GM19372 (cell line): ENCODE results near the gene JMJD6.
"Not testable (repeated sequence)": the region's sequence is repeated elsewhere in the genome, so short reads cannot be mapped to it uniquely, and the experiment has no call there.

Experiments used
- ATAC-seq: cut with Tn5 transposase; IDR thresholded peaks from one replicate; pipeline ENCODE4 v1.9.1; 2021; ENCODE audit warnings: mild to moderate bottlenecking, low read depth, moderate library complexity; ENCODE audit not compliant: unreplicated experiment

Gene JMJD6

GRCh38 chr17:76700617-76701470 is 25.6 kb downstream of the JMJD6 start:
- no peak for ATAC-seq

GRCh38 chr17:76700270-76700616 is 26.2 kb downstream of the JMJD6 start:
- ATAC-seq = no peak

DNA sequence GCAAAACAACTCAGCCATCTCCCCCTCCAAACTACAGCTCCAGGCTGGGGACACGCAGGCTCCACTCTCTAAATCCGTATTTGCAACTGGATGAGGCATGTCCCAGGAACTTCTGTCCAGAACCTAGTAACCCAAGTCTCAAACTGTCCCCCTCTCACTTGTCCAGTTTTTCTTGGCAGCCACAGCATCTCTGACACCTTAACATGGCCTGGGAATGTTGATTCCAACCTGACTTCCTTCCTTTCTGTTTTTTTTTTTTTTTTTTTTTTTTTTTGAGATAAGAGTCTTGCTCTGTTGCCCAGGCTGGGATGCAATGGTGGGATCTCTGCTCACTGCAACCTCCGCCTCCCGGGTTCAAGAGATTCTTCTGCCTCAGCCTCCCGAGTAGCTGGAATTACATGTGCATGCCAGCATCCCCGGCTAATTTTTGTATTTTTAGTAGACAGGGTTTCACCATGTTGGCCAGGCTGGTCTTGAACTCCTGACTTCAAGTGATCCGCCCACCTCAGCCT is 27.9 kb downstream of the JMJD6 start:
- ATAC-seq = not testable (repeated sequence)

- ATAC-seq = no peak
These were observed 28.5 kb downstream of the JMJD6 start for GRCh38 chr17:76697702-76698465.

GRCh38 chr17:76696763-76697701 is 29.4 kb downstream of the JMJD6 start:
- no peak for ATAC-seq

GRCh38 chr17:76695059-76695831 is 31.2 kb downstream of the JMJD6 start:
- ATAC-seq = no peak

DNA sequence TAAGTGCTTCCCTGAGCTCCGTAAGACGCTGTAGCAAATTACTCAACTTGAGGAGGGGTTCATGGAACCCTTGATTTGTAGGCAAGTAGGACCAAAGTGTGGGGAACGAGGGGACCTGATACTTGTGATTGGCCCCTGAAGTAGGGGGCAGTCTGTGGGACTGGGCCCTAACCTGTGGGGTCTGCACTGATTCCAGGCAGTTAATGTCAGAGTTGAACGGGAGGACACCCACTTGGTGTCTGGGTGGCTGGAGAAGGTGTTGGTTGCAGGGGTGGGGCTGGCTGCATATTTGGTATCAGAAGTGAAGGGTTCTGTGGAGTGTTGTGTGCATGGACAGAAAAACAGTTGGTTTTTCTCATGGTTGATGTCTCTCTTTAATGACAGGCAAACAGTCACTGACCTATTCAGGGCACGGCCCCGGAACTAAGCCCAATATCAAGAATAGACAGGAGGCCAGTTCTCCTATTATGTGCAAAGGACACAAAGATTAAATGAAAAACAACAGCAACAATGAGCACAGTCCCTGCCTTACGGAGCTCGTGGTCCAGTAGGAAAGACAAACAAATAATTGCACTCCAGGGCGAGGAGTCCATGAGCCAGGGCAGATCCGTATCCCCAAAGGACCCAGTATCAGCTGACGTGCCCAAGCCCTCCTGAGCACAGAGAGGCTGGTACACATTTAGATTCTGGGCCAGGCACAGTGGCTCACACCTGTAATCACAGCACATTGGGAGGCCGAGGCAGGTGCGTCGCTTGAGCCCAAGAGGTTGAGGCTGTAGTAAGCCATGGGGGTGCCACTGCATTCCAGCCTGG is 34.8 kb downstream of the JMJD6 start:
- ATAC-seq = no peak

DNA sequence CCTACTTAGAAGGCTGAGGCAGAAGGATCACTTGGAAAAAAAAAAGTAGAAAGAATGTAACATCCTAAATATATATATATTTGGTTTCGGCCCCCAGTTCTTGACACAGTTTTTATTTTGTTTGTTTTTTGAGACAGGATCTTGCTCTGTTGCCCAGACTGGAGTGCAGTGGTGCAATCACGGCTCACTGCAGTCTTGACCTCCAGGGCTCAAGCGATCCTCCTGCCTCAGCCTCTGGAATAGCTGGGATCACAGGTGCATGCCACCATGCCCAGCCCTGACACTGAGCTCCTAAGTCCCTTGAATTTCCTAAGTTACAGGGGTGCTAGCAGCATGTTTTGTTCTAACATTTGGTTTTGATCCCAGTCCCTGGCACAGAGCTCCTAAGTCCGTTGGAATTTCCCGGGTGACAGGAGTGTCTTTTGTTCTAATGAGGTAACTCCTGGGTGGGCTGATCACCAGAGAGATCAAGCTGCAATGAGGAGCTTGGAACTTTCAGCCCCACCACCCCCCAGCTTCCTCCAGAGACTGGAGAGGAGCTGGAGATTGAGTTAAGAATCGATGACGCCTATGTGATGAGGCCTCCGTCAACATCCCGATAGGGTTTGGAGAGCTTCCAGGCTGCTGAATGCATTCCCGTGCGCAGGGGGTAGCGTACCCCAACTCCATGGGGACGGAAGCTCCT is 35.7 kb downstream of the JMJD6 start:
- ATAC-seq = no peak

DNA sequence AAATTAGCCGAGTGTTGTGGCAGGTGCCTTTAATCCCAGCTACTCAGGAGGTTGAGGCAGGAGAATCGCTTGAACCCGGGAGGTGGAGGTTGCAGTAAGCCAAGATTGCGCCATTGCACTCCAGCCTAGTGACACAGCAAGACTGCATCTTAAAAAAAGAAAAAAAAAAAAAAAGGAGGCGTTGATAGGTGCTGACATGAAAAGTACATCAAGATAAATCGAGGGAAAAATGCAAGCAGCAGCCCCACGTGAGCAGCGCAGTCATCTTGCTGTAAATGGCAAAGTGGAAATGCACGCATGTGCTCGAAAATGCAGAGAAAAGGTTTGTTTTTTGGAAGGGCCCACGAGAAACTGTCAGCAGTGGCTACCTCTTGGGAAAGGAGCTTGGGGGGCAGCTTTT is 36.5 kb downstream of the JMJD6 start:
- ATAC-seq = no peak

GRCh38 chr17:76688165-76688622 is 38.2 kb downstream of the JMJD6 start:
- no peak for ATAC-seq

GRCh38 chr17:76687298-76688164 is 38.9 kb downstream of the JMJD6 start:
- ATAC-seq = no peak

DNA sequence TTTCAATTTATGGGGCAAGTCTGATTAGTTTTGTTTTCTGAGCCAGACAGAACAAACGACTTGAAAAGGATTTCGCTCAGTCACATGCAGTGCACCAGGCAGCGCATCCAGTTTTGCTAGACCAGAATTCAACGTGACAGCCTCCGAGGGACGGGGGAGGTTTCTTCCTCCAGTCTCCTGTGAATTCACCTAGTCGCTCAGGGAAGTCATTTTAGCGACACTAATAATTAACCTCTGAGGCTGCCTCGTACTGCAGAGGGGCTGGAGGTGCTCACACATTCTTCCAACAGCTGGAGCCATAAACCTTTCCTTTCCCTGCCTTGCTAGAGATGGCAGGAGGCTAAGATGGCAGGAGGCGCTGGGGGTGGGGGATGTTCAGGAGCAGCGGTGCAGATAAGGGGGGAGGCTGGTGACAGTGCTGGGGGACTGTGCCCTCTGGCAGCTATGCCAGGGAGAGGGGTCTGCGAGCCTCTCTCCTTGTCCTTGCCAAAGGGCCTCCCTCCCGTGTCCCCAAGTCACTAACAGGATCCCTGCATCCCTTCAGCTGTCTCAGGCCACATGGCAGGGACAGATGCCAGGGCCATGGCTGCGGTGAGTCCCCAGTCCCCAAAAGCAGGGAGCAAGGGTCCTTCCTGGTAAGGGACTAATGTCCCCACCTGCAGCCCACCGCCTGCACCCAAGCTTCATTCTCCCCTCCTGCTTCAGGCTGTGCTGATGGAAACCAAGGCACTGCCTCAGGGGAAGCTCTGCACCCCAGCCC is 39.7 kb downstream of the JMJD6 start:
- ATAC-seq = no peak

DNA sequence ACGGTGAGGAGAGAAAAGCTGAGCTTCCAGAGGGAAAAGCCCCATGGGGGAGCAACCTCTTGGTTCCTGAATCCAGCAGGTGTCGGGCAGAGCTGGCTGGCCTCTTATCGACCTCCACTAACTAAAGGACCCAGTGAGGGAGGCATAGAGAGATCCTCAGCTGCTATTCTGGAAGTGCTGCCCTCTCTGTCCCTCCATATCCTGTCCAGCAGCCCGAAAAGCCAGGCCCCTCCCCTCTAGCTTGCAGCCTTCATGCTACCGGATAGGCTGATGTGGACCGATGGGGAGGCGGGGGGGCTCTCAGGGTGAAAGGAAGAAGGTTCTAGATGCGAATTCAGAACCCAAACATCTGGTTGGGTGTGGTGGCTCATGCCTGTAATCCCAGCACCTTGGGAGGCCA is 40.6 kb downstream of the JMJD6 start:
- ATAC-seq = no peak

DNA sequence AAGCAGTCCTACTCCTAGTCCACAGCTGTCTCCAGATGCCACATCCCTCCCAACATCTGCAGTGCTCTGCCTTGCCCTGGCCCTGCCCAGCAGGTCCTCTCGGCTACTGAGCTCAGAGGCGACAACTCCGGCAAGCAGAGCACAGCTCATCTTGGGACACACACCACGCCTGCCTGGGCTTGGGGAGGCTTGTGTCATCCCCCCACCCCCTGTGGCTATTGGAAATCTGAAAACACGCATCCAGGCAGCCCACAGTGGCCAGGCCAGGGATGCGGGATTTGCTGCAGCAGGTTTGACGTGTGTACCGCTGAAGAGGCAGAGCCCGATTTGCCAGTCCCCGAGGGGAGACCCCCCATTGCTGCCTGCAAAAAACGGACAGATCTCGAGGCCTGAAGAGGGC is 41.0 kb downstream of the JMJD6 start:
- no peak for ATAC-seq

DNA sequence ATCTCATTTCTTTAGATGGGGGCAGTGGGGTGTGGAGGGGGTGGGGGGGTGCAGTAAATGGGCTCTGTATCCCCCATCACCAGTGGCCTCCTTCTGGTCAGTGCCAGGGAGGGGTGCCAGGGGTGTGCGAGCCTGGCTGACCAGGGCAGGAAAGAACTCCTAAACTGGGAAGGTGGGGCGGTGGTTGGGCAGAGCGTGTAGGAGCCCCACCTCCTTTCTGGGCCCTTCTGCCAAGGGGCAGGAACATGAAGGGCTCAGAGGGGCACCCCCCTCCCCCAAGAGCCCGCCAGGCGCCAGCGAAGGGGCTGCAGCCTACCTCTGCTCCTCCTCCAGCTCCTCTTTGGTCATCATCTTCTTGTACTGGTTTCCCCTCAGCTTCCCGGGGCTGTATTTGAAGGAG is 41.6 kb downstream of the JMJD6 start:
- ATAC-seq = no peak

- no peak for ATAC-seq
These were observed 42.3 kb downstream of the JMJD6 start for GRCh38 chr17:76683921-76684745.
